GM12892 (cell line): ENCODE results near the gene TPBGL. TPM values are rescaled to one million over a fixed set of nuclear protein-coding genes. Genes with fewer than 3 reads are reported as not detected.
A peak's percentile ranks its signal among the peaks of the same experiment; 100 is the strongest.

ENCODE experiments used
- DNase-seq: peaks from one replicate; pipeline ENCODE4 v3.0.0; 2011; ENCODE audit not compliant: insufficient read length
- FAIRE-seq: peaks from 2 replicates; lab custom pipeline; 2011; peaks lifted over from hg19 to GRCh38; lab: Jason Lieb, UNC
- POLR2A ChIP-seq: IDR thresholded peaks from 2 replicates; pipeline ENCODE4 v1.6.1; 2011; ENCODE audit warnings: low read depth, low read length, control low read depth
- POLR2AphosphoS5 ChIP-seq: IDR thresholded peaks from 2 replicates; pipeline ENCODE4 v1.6.1; 2011; ENCODE audit warnings: low read depth, low read length, control low read depth
- TAF1 ChIP-seq: IDR thresholded peaks from 2 replicates; pipeline ENCODE4 v1.6.1; 2011; ENCODE audit warnings: low read depth, mild to moderate bottlenecking, control low read depth, low read length, borderline replicate concordance
- polyA plus RNA-seq: library from polyadenylated mRNA; unstranded; fragments of >200 nt; gene quantifications from one replicate; pipeline ENCODE4 v1.2.1, GENCODE V29; 2012; ENCODE audit warnings: missing spikeins, inconsistent platforms; ENCODE audit not compliant: missing spikeins

Gene TPBGL
- not detected for polyA plus RNA-seq

- FAIRE-seq (no peak), DNase-seq (no peak)
- TF ChIP-seq POLR2A (no peak), POLR2AphosphoS5 (no peak), TAF1 (no peak)
Observed at GRCh38 chr11:75240311-75241035, at the start of gene TPBGL. Gene TPBGL (plus strand): TSS chr11:75240774. CDS start chr11:75241050, 276 bp downstream.

- DNase-seq (no peak), FAIRE-seq (no peak)
- TF ChIP-seq POLR2AphosphoS5 (no peak), TAF1 (no peak), POLR2A (no peak)
Observed at GRCh38 chr11:75191330-75191717, 49.2 kb upstream of the TPBGL start.

GRCh38 chr11:75193271-75193670, 47.3 kb upstream of the TPBGL start:
- no peak for TF ChIP-seq TAF1
- no peak for TF ChIP-seq POLR2A
- no peak for TF ChIP-seq POLR2AphosphoS5
- FAIRE-seq (no peak), DNase-seq (no peak)

GRCh38 chr11:75193711-75194110, 46.9 kb upstream of the TPBGL start:
- TF ChIP-seq POLR2AphosphoS5 (no peak), TAF1 (no peak), POLR2A (no peak)
- DNase-seq (no peak), FAIRE-seq (no peak)

GRCh38 chr11:75194147-75194546, 46.4 kb upstream of the TPBGL start:
- FAIRE-seq, result no peak
- TF ChIP-seq POLR2AphosphoS5, result no peak
- no peak for TF ChIP-seq POLR2A
- TF ChIP-seq TAF1, result no peak
- DNase-seq, result no peak

GRCh38 chr11:75195167-75195962, 45.2 kb upstream of the TPBGL start:
- DNase-seq (no peak), FAIRE-seq (no peak)
- TF ChIP-seq POLR2A (no peak), TAF1 (no peak), POLR2AphosphoS5 (no peak)

GRCh38 chr11:75196426-75196825, 44.1 kb upstream of the TPBGL start:
- DNase-seq, result no peak
- no peak for FAIRE-seq
- TF ChIP-seq POLR2A (no peak), POLR2AphosphoS5 (no peak), TAF1 (no peak)

- no peak for TF ChIP-seq POLR2A
- no peak for TF ChIP-seq TAF1
- DNase-seq (no peak), FAIRE-seq (peak; percentile 24)
Observed at GRCh38 chr11:75197512-75198277, 42.9 kb upstream of the TPBGL start.

GRCh38 chr11:75198278-75198973, 42.1 kb upstream of the TPBGL start:
- TF ChIP-seq POLR2AphosphoS5 (no peak), POLR2A (no peak), TAF1 (no peak)
- DNase-seq, result no peak

GRCh38 chr11:75199412-75199955, 41.1 kb upstream of the TPBGL start:
- no peak for DNase-seq
- no peak for FAIRE-seq
- no peak for TF ChIP-seq POLR2A
- no peak for TF ChIP-seq TAF1
- no peak for TF ChIP-seq POLR2AphosphoS5

More at GRCh38 chr11:75198278-75198973, 42.1 kb upstream of the TPBGL start:
- FAIRE-seq, result no peak

- TF ChIP-seq POLR2AphosphoS5 (no peak), POLR2A (no peak), TAF1 (no peak)
- FAIRE-seq, result no peak
- no peak for DNase-seq
Observed at GRCh38 chr11:75200051-75200450, 40.5 kb upstream of the TPBGL start.
